Progenitor cell of endocrine pancreas (in vitro differentiated cells): ENCODE measurements around the gene EIF3L. TPM values are rescaled to one million over a fixed set of nuclear protein-coding genes. Genes with fewer than 3 reads are reported as not detected.

Source experiments
- DNase-seq: peaks from one replicate; pipeline ENCODE4 v3.0.0; 2021; ENCODE audit warnings: low spot score; ENCODE audit not compliant: unreplicated experiment
- H3K27ac Mint-ChIP-seq: 2 replicates; pipeline ENCODE4 v1.8.0; 2021; ENCODE audit warnings: mild to moderate bottlenecking, moderate library complexity, mixed read lengths
- H3K27me3 Mint-ChIP-seq: 2 replicates; pipeline ENCODE4 v1.8.0; 2021; ENCODE audit warnings: mixed read lengths
- H3K36me3 Mint-ChIP-seq: 2 replicates; pipeline ENCODE4 v1.8.0; 2022; ENCODE audit warnings: mixed read lengths; ENCODE audit not compliant: insufficient read depth
- H3K4me1 Mint-ChIP-seq: 2 replicates; pipeline ENCODE4 v1.8.0; 2021; ENCODE audit warnings: low read depth, mixed read lengths
- H3K4me3 Mint-ChIP-seq: 2 replicates; pipeline ENCODE4 v1.8.0; 2021; ENCODE audit warnings: low read depth, mild to moderate bottlenecking, moderate library complexity, mixed read lengths
- H3K9me3 Mint-ChIP-seq: 2 replicates; pipeline ENCODE4 v1.8.0; 2021; ENCODE audit warnings: low read depth, mixed read lengths
- CTCF ChIP-seq: fragments of 200-600 bp; sonication (generic); IDR thresholded peaks from one replicate; pipeline ENCODE4 v1.5.0; 2021; ENCODE audit warnings: antibody characterized with exemption, mild to moderate bottlenecking; ENCODE audit not compliant: unreplicated experiment
- total RNA-seq: library from RNA; stranded (reverse); gene quantifications from 2 replicates; pipeline ENCODE4 v1.2.1, GENCODE V29; 2021

Gene EIF3L
- total RNA-seq, 1 donor from 2014 or later: 725 TPM

GRCh38 chr22:37904572-37905533 lies 55.6 kb downstream of the EIF3L start:
- DNase-seq: no peak
- Mint-ChIP-seq H3K27me3 (peaks cover 5% of the 10 kb centered on the region), H3K4me3 (peak overlapping the region; percentile 77), H3K27ac (peak overlapping the region; percentile 93), H3K9me3 (no peaks in the 10 kb centered on the region), H3K36me3 (peaks cover 2% of the 10 kb centered on the region), H3K4me1 (peaks cover 12% of the 10 kb centered on the region)
- TF ChIP-seq CTCF: no peak

- Mint-ChIP-seq H3K27ac (peak within 1 kb of the TSS; percentile 93), H3K27me3 (peaks cover 5% of the 10 kb centered on the region), H3K4me3 (peak within 1 kb of the TSS; percentile 82), H3K9me3 (no peaks in the 10 kb centered on the region), H3K4me1 (peaks cover 12% of the 10 kb centered on the region), H3K36me3 (peaks cover 2% of the 10 kb centered on the region)
- DNase-seq: peak; percentile 62
- TF ChIP-seq CTCF: no peak
Observed at GRCh38 chr22:37905534-37906363, 56.5 kb downstream of the EIF3L start, which contains the start of gene MICALL1. Gene MICALL1, plus strand, starts transcription at chr22:37906297. Its CDS starts 126 bp downstream, at chr22:37906423.

- peaks cover 14% of the 10 kb centered on the region for H3K4me1 Mint-ChIP-seq
- H3K27ac Mint-ChIP-seq: peak overlapping the region; percentile 64
- no peaks in the 10 kb centered on the region for H3K9me3 Mint-ChIP-seq
- DNase-seq: no peak
- TF ChIP-seq CTCF: no peak
- peak overlapping the region; percentile 82 for H3K4me3 Mint-ChIP-seq
- H3K36me3 Mint-ChIP-seq: peaks cover 2% of the 10 kb centered on the region
- peaks cover 5% of the 10 kb centered on the region for H3K27me3 Mint-ChIP-seq
Observed at GRCh38 chr22:37906364-37907008, 57.3 kb downstream of the EIF3L start.

- Mint-ChIP-seq H3K4me3 (peak overlapping the region; percentile 82), H3K27me3 (no peaks in the 10 kb centered on the region), H3K9me3 (no peaks in the 10 kb centered on the region), H3K36me3 (peaks cover 2% of the 10 kb centered on the region), H3K27ac (peak overlapping the region; percentile 64), H3K4me1 (peaks cover 15% of the 10 kb centered on the region)
- no peak for DNase-seq
- TF ChIP-seq CTCF: no peak
Observed at GRCh38 chr22:37907036-37907954, 58.1 kb downstream of the EIF3L start.
